ENCODE data around the gene VAV2.

DNA sequence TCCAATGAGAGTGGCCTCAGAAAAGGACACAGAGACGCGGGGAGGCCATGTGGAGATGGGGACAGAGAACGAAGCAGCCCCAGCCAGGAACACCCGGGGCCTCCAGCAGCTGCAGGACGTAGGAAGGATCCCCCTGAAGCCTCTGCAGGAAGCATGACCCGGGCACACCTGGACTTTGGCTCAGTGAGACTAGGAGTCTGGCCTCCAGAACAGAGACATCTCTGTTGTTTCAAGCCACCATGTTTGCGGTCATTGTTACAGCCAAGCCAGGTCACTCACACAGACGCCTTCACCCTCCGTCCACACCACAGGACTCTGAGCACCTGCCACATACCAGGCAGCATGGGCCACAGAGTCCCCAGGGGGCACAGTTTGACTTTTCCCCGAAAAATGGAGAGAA is 190.4 kb downstream of the VAV2 start:
- TF ChIP-seq, protein P1, sequence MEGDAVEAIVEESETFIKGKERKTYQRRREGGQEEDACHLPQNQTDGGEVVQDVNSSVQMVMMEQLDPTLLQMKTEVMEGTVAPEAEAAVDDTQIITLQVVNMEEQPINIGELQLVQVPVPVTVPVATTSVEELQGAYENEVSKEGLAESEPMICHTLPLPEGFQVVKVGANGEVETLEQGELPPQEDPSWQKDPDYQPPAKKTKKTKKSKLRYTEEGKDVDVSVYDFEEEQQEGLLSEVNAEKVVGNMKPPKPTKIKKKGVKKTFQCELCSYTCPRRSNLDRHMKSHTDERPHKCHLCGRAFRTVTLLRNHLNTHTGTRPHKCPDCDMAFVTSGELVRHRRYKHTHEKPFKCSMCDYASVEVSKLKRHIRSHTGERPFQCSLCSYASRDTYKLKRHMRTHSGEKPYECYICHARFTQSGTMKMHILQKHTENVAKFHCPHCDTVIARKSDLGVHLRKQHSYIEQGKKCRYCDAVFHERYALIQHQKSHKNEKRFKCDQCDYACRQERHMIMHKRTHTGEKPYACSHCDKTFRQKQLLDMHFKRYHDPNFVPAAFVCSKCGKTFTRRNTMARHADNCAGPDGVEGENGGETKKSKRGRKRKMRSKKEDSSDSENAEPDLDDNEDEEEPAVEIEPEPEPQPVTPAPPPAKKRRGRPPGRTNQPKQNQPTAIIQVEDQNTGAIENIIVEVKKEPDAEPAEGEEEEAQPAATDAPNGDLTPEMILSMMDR (IDR thresholded peaks at IDR 0.05): no peak
- TF ChIP-seq ZFX (IDR thresholded peaks at IDR 0.05; ENCODE audit: borderline replicate concordance): no peak
